ENCODE measurements around the gene CT47C1.

CT47C1 gene

DNA sequence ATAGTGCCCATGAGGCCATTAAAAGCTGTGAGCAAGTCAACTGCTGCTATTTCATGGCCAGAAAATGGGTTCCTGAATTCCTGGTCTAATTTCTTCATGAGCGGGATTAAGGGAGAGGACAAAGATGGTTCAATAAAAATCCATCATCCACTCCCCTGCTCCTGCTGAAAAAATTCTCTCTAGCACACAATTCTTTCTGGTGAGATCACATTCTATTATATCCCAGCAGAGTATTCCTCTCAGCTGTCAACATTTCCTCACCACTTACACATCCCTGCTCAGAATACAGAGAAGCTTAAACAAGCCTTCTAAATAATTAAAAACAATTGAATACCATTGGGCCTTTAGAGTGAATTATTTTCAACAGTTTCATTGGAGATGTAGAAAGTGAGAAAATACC lies 9.5 kb downstream of the CT47C1 start:
- H3K27ac ChIP-seq = no peak overlapping the region
- TF ChIP-seq, protein P1, sequence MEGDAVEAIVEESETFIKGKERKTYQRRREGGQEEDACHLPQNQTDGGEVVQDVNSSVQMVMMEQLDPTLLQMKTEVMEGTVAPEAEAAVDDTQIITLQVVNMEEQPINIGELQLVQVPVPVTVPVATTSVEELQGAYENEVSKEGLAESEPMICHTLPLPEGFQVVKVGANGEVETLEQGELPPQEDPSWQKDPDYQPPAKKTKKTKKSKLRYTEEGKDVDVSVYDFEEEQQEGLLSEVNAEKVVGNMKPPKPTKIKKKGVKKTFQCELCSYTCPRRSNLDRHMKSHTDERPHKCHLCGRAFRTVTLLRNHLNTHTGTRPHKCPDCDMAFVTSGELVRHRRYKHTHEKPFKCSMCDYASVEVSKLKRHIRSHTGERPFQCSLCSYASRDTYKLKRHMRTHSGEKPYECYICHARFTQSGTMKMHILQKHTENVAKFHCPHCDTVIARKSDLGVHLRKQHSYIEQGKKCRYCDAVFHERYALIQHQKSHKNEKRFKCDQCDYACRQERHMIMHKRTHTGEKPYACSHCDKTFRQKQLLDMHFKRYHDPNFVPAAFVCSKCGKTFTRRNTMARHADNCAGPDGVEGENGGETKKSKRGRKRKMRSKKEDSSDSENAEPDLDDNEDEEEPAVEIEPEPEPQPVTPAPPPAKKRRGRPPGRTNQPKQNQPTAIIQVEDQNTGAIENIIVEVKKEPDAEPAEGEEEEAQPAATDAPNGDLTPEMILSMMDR (conservative IDR thresholded peaks at IDR 0.05) = no peak
- no peak for TF ChIP-seq ZFX (IDR thresholded peaks at IDR 0.05)

DNA sequence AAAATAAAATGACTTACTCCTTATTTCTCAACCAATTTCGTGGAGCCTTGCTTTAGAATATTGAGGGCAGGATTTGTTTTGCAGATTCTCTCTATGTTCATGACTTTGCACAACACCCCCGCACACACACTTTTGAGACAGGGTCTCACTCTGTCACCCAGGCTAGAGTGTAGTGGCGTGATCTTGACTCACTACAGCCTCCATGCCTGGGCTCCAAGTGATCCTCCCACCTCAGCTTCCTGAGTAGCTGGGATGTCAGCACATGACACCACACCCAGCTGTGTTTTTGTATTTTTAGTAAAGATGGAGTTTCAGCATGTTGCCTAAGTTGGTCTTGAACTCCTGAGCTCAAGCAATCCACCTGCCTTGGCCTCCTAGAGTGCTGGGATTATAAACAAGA lies 12.0 kb downstream of the CT47C1 start:
- TF ChIP-seq, protein P1 (conservative IDR thresholded peaks at IDR 0.05) = no peak
- TF ChIP-seq ZFX (IDR thresholded peaks at IDR 0.05) = no peak
- no peak overlapping the region for H3K27ac ChIP-seq

DNA sequence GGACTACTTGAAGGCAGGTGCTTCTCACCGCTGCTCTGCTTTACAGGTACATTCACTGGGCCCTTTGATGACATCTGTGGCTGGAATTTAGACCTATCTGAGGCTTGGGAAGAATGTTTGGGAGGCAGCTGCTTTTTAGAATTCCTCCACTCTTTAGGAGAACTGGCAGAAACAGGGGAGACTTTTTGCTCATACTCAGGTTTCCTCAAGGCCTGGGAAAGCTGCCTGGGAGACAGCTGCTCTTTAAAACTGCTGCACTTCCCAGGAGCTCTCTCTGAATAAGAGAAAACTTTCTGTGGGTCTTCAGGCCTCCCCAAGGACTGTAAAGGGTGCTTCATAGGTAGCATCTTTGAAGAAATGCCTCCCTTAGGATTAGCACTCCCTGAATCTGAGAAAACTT lies 14.3 kb downstream of the CT47C1 start:
- no peak for TF ChIP-seq ZFX (IDR thresholded peaks at IDR 0.05)
- TF ChIP-seq, protein P1 (conservative IDR thresholded peaks at IDR 0.05) = no peak

DNA sequence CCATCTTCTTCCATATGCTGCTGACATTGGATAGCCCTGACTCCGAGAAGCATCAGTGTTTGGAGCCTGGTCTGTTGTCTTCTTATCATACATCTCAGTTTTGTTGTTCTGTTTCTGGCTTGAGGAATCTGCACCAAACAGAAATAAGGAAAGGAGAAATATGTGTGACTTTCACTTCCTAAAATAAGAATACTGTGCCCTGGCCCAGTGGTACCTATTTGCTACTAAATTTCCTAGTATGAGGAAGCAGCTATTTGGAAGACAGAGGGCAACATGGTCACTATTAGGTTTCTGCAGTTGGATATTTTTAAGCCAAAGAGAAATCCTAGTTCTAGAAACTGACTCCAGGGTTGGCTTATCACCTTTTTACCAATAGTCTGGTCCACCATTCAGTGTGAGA lies 16.8 kb downstream of the CT47C1 start:
- H3K27ac ChIP-seq = no peak overlapping the region
- TF ChIP-seq ZFX (IDR thresholded peaks at IDR 0.05) = no peak
- TF ChIP-seq, protein P1 (conservative IDR thresholded peaks at IDR 0.05) = no peak

More for the DNA sequence above, 14.3 kb downstream of the CT47C1 start:
- no peak overlapping the region for H3K27ac ChIP-seq

DNA sequence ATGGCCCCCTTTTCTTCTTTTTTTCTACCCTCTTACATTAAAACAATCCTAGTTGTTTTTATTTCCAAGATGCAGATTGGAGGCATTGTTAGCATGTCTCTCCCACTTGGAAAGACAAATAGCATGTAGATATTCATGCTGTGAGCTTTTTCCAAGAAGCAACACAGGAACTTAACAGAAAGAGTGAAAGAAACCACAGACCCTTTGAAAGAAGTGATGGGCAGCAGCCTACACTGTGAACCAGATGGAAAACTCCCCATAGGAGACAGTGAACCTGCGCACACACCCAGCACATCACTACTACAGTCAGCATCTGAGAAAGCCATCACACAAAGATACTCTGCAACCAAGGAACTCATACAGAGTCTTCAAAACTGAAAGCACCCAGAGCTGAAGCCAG lies 17.8 kb downstream of the CT47C1 start:
- TF ChIP-seq, protein P1 (conservative IDR thresholded peaks at IDR 0.05) = no peak
- no peak for TF ChIP-seq ZFX (IDR thresholded peaks at IDR 0.05)
- no peak overlapping the region for H3K27ac ChIP-seq

DNA sequence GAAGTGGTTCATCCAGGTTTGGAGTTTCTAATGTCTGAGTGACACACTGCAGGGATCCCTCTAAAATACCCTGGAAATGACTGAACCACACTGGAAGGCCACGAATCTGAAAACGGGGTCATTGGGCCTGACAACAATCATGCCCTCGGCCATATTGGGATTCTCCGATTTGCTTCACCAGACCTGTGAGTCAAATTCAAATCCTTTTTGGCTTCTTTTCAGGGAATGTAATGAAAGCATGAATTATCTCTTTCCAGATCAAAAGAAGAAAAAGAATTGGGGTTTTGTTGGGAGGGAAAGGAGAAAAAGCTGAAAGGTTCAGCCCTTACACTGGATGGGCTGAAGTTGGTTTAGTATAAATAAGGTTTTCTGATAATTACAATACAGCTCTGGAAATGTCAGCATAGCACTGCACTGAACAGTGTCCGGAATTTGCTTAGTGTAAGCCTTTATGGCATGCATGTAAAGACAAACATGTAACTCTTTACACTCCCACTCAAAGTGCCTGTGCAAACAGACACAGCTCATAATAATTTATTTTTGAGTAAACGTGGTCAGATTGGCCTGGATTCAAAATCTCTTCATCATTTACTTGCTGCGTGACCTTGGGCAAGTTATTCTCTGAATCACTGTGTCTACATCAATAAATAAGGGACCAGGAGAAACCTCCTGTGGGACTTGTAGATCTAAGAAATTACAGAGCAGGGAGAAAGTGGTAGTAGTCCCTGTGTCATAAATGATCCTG lies 21.4 kb downstream of the CT47C1 start:
- no peak overlapping the region; the same call in 1 of the 2 replicates for H3K27ac ChIP-seq
- TF ChIP-seq, protein P1 (conservative IDR thresholded peaks at IDR 0.05) = no peak
- no peak for TF ChIP-seq ZFX (IDR thresholded peaks at IDR 0.05)

DNA sequence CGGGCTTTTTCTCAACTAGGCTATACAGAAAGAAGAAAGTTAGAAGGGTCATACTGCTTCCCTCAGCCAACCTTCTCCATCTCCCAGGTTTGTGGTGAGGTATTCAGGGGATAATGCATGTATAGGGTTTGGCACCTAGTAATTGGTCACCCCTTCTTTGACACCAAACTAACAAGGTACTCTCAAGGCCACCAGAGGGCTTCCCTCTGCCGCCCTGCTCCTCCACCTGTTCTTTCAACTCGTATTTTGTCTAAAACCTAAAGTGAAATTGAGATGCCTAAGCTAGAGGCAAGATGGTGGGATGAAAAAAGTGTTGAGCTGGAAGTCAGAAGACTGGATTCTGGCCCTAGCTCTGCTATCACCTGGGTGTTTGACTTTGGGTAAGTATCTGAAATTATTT lies 22.0 kb downstream of the CT47C1 start:
- H3K27ac ChIP-seq = no peak overlapping the region
- no peak for TF ChIP-seq ZFX (IDR thresholded peaks at IDR 0.05)
- TF ChIP-seq, protein P1 (conservative IDR thresholded peaks at IDR 0.05) = peak; percentile 17; the same call in 1 of the 2 replicates
